ENCODE results near the gene FHIT. TPM values are rescaled to one million over a fixed set of nuclear protein-coding genes. Genes with fewer than 3 reads are reported as not detected.

FHIT gene
- total RNA-seq, 4 donors from 2014 or later: 0.72 to 5.2 (median 2.1) TPM

- H3K4me1 ChIP-seq: no peaks in the 10 kb centered on the region
- in situ Hi-C loops (cut with MboI; ENCODE audit: low sequenced_read_pairs in 4 of 4): no loop called here
- no peak for TF ChIP-seq CTCF (IDR thresholded peaks at IDR 0.05 in 4 of 5, conservative IDR thresholded peaks at IDR 0.05 in 1 of 5)
- no peak for TF ChIP-seq POLR2A (IDR thresholded peaks at IDR 0.05)
- DNase-seq: no peak
- no peak overlapping the region for H3K27ac ChIP-seq
- H3K4me3 ChIP-seq: no peak overlapping the region
- intact Hi-C loops (cut with DNase I; ENCODE audit: low total_unique reads): no loop called here
- no peaks in the 10 kb centered on the region for H3K36me3 ChIP-seq
- H3K9me3 ChIP-seq: no peaks in the 10 kb centered on the region
- no peak for ATAC-seq
- H3K27me3 ChIP-seq: no peaks in the 10 kb centered on the region
Observed at GRCh38 chr3:60886518-60886917, 364.7 kb downstream of the FHIT start.

- H3K4me3 ChIP-seq: no peak overlapping the region
- intact Hi-C loops (cut with DNase I; ENCODE audit: low total_unique reads): no loop called here
- no peak for TF ChIP-seq POLR2A (IDR thresholded peaks at IDR 0.05)
- TF ChIP-seq CTCF (IDR thresholded peaks at IDR 0.05 in 4 of 5, conservative IDR thresholded peaks at IDR 0.05 in 1 of 5): no peak
- H3K4me1 ChIP-seq: no peaks in the 10 kb centered on the region
- H3K36me3 ChIP-seq: no peaks in the 10 kb centered on the region
- ATAC-seq: no peak
- no peaks in the 10 kb centered on the region for H3K27me3 ChIP-seq
- DNase-seq: no peak
- H3K9me3 ChIP-seq: no peaks in the 10 kb centered on the region
- in situ Hi-C loops (cut with MboI; ENCODE audit: low sequenced_read_pairs in 4 of 4): no loop called here
- no peak overlapping the region for H3K27ac ChIP-seq
Observed at GRCh38 chr3:60884005-60884404, 367.2 kb downstream of the FHIT start.

- Histone ChIP-seq H3K9me3 (no peaks in the 10 kb centered on the region), H3K4me1 (no peaks in the 10 kb centered on the region), H3K27me3 (no peaks in the 10 kb centered on the region), H3K36me3 (no peaks in the 10 kb centered on the region), H3K27ac (no peak overlapping the region), H3K4me3 (no peak overlapping the region)
- intact Hi-C loops (cut with DNase I; ENCODE audit: low total_unique reads): no loop called here
- no peak for ATAC-seq
- TF ChIP-seq CTCF (IDR thresholded peaks at IDR 0.05 in 4 of 5, conservative IDR thresholded peaks at IDR 0.05 in 1 of 5) (no peak), POLR2A (IDR thresholded peaks at IDR 0.05) (no peak)
- DNase-seq: no peak
- in situ Hi-C loops (cut with MboI; ENCODE audit: low sequenced_read_pairs in 4 of 4): no loop called here
Observed at GRCh38 chr3:60877188-60877587, 374.1 kb downstream of the FHIT start.

GRCh38 chr3:60870396-60870795, 380.9 kb downstream of the FHIT start:
- no peak overlapping the region for H3K27ac ChIP-seq
- H3K36me3 ChIP-seq: no peaks in the 10 kb centered on the region
- H3K4me1 ChIP-seq: no peaks in the 10 kb centered on the region
- no peaks in the 10 kb centered on the region for H3K27me3 ChIP-seq
- no peak for ATAC-seq
- no peaks in the 10 kb centered on the region for H3K9me3 ChIP-seq
- TF ChIP-seq CTCF (IDR thresholded peaks at IDR 0.05 in 4 of 5, conservative IDR thresholded peaks at IDR 0.05 in 1 of 5): no peak
- no peak for TF ChIP-seq POLR2A (IDR thresholded peaks at IDR 0.05)
- H3K4me3 ChIP-seq: no peak overlapping the region
- DNase-seq: no peak
- intact Hi-C loops (cut with DNase I; ENCODE audit: low total_unique reads) (no loop called here), in situ Hi-C loops (cut with MboI; ENCODE audit: low sequenced_read_pairs in 4 of 4) (no loop called here)

- in situ Hi-C loops (cut with MboI; ENCODE audit: low sequenced_read_pairs in 4 of 4) (no loop called here), intact Hi-C loops (cut with DNase I; ENCODE audit: low total_unique reads) (no loop called here)
- H3K27me3 ChIP-seq: no peaks in the 10 kb centered on the region
- DNase-seq (no peak), ATAC-seq (no peak)
- no peaks in the 10 kb centered on the region for H3K9me3 ChIP-seq
- H3K36me3 ChIP-seq: no peaks in the 10 kb centered on the region
- no peak overlapping the region for H3K4me3 ChIP-seq
- TF ChIP-seq CTCF (IDR thresholded peaks at IDR 0.05 in 4 of 5, conservative IDR thresholded peaks at IDR 0.05 in 1 of 5) (no peak), POLR2A (IDR thresholded peaks at IDR 0.05) (no peak)
- no peaks in the 10 kb centered on the region for H3K4me1 ChIP-seq
- H3K27ac ChIP-seq: no peak overlapping the region
Observed at GRCh38 chr3:60867200-60867599, 384.1 kb downstream of the FHIT start.
